Activated CD8-positive, alpha-beta memory T cell treated with anti-CD3 and anti-CD28 coated beads, Interleukin-2, amount 10 ng/mL, durations not matched to agents 7 days and 5 days (primary cell): ENCODE measurements around the gene FOXL1. TPM values are rescaled to one million over a fixed set of nuclear protein-coding genes. Genes with fewer than 3 reads are reported as not detected.

Source experiments
- total RNA-seq, 2 experiments: library from RNA; stranded (reverse); gene quantifications; one replicate each; pipeline ENCODE4 v1.2.3, GENCODE V29; 2021

FOXL1 gene
- total RNA-seq, 2 experiments from 2014 or later = not detected

Other genes with a start within 250 kb of the FOXL1 start
- not detected for gene FOXF1, start 68.0 kb upstream of the FOXL1 start, total RNA-seq
- gene MTHFSD, start 23.3 kb upstream of the FOXL1 start, total RNA-seq = 10 to 100 TPM; 23.2 to 25.3 TPM
- gene FOXC2, start 11.7 kb upstream of the FOXL1 start, total RNA-seq = not detected